SU-DHL-6 (cell line): ENCODE results near the gene ZNF430.

Experiments
- H2AFZ ChIP-seq: fragments of 200-600 bp; sonication (generic); 2 replicates; pipeline ENCODE4 v1.6.1; 2014; ENCODE audit warnings: low read depth, mild to moderate bottlenecking, moderate library complexity, mixed read lengths, antibody characterized with exemption, low read length; ENCODE audit not compliant: severe bottlenecking
- H3F3A ChIP-seq: fragments of 200-600 bp; shearing (Covaris generic); 2 replicates; pipeline ENCODE4 v1.6.0; 2016; ENCODE audit warnings: antibody characterized with exemption, mild to moderate bottlenecking; ENCODE audit not compliant: insufficient read depth
- H3K27ac ChIP-seq: fragments of 200-600 bp; sonication (generic); 2 replicates; pipeline ENCODE4 v1.5.1; 2016; ENCODE audit warnings: low read depth, mild to moderate bottlenecking, low read length, moderate library complexity, mixed read lengths
- H3K27me3 ChIP-seq: fragments of 200-600 bp; sonication (generic), shearing (Covaris generic); 2 replicates; pipeline ENCODE4 v1.6.0; 2014; ENCODE audit warnings: mild to moderate bottlenecking, low read length
- H3K36me3 ChIP-seq: fragments of 200-600 bp; sonication (generic); 2 replicates; pipeline ENCODE4 v1.6.1; 2014; ENCODE audit warnings: mild to moderate bottlenecking, low read length, mixed read lengths
- H3K4me2 ChIP-seq: fragments of 300-600, 200-600 bp; shearing (Covaris generic), sonication (generic); 2 replicates; pipeline ENCODE4 v1.6.0; 2014; ENCODE audit warnings: low read length, low read depth, mild to moderate bottlenecking; ENCODE audit not compliant: poor library complexity, severe bottlenecking
- H3K4me3 ChIP-seq: fragments of 200-600 bp; sonication (generic); 2 replicates; pipeline ENCODE4 v1.5.1; 2014; ENCODE audit warnings: antibody characterized with exemption, low read length, mild to moderate bottlenecking, mixed read lengths; ENCODE audit not compliant: insufficient read depth, poor library complexity, severe bottlenecking
- H3K79me2 ChIP-seq: fragments of 200-600 bp; sonication (generic); 2 replicates; pipeline ENCODE4 v1.6.1; 2014; ENCODE audit warnings: mild to moderate bottlenecking, low read length, moderate library complexity; ENCODE audit not compliant: insufficient read depth
- H3K9ac ChIP-seq: fragments of 200-600 bp; sonication (generic); 2 replicates; pipeline ENCODE4 v1.7.0; 2014; ENCODE audit warnings: mild to moderate bottlenecking, low read length
- H3K9me2 ChIP-seq: fragments of 200-600 bp; sonication (generic); replicated peaks from 2 replicates; pipeline ENCODE4 v1.6.1; 2014; ENCODE audit warnings: low read length; ENCODE audit not compliant: insufficient read depth
- H3K9me3 ChIP-seq: fragments of 200-600 bp; sonication (generic); 2 replicates; pipeline ENCODE4 v1.6.1; 2014; ENCODE audit warnings: low read length, mixed read lengths; ENCODE audit not compliant: insufficient read depth
- H4K20me1 ChIP-seq: fragments of 200-600 bp; sonication (generic); 2 replicates; pipeline ENCODE4 v1.6.1; 2014; ENCODE audit warnings: low read depth, mild to moderate bottlenecking, antibody characterized with exemption, low read length, moderate library complexity, mixed read lengths
- CTCF ChIP-seq: fragments of 200-600 bp; sonication (generic); IDR thresholded peaks from one replicate; pipeline ENCODE4 v1.5.1; 2017; ENCODE audit warnings: antibody characterized with exemption, mild to moderate bottlenecking, low read length, moderate library complexity; ENCODE audit not compliant: insufficient read depth, poor library complexity, severe bottlenecking
- EZH2phosphoT487 ChIP-seq: fragments of 200-600 bp; sonication (generic), shearing (Covaris generic); conservative IDR thresholded peaks from 2 replicates; pipeline ENCODE4 v1.6.1; 2018; ENCODE audit warnings: mild to moderate bottlenecking, antibody characterized with exemption, low read length, moderate library complexity, mixed read lengths

Gene ZNF430

GRCh38 chr19:21087871-21088270, 67.4 kb downstream of the ZNF430 start:
- H3K27ac ChIP-seq, result no peak overlapping the region
- H3K9me3 ChIP-seq, result no peaks in the 10 kb centered on the region
- H3K79me2 ChIP-seq, result peaks cover 21% of the 10 kb centered on the region
- H3K4me2 ChIP-seq, result no peak overlapping the region
- H3K4me3 ChIP-seq, result no peak overlapping the region
- H3F3A ChIP-seq, result no peaks in the 10 kb centered on the region
- H3K9ac ChIP-seq, result no peak overlapping the region
- H3K9me2 ChIP-seq, result no peaks in the 10 kb centered on the region
- H3K27me3 ChIP-seq, result no peaks in the 10 kb centered on the region
- H4K20me1 ChIP-seq, result no peaks in the 10 kb centered on the region
- H3K36me3 ChIP-seq, result peaks cover 15% of the 10 kb centered on the region; the same call in 1 of the 2 replicates
- no peak overlapping the region for H2AFZ ChIP-seq
- no peak for TF ChIP-seq EZH2phosphoT487
- no peak for TF ChIP-seq CTCF

- Histone ChIP-seq H3K9ac (no peak overlapping the region), H3K79me2 (peaks cover 8% of the 10 kb centered on the region; the same call in 1 of the 2 replicates), H3K27ac (no peak overlapping the region)
Observed at GRCh38 chr19:21092109-21092508, 71.7 kb downstream of the ZNF430 start.

GRCh38 chr19:21094347-21095025, 74.0 kb downstream of the ZNF430 start:
- Histone ChIP-seq H3K27ac (no peak overlapping the region), H3K79me2 (peaks cover 8% of the 10 kb centered on the region; the same call in 1 of the 2 replicates)
- no peak for TF ChIP-seq CTCF
- TF ChIP-seq EZH2phosphoT487, result no peak

More at GRCh38 chr19:21092109-21092508, 71.7 kb downstream of the ZNF430 start:
- TF ChIP-seq EZH2phosphoT487 (no peak), CTCF (no peak)
- H3K4me2 ChIP-seq, result no peak overlapping the region
- H3K4me3 ChIP-seq, result no peak overlapping the region
- no peaks in the 10 kb centered on the region for H3K27me3 ChIP-seq
- no peaks in the 10 kb centered on the region for H3K9me3 ChIP-seq
- no peaks in the 10 kb centered on the region for H3F3A ChIP-seq
- H2AFZ ChIP-seq, result no peak overlapping the region
- H4K20me1 ChIP-seq, result no peaks in the 10 kb centered on the region
- 0 out of 2 replicates have a peak, but pooled peaks cover 8% of the 10 kb centered on the region for H3K36me3 ChIP-seq
- no peaks in the 10 kb centered on the region for H3K9me2 ChIP-seq

More at GRCh38 chr19:21094347-21095025, 74.0 kb downstream of the ZNF430 start:
- H3K9ac ChIP-seq, result no peak overlapping the region
- H3K4me2 ChIP-seq, result no peak overlapping the region
- no peaks in the 10 kb centered on the region for H4K20me1 ChIP-seq
- peaks cover 2% of the 10 kb centered on the region; the same call in 1 of the 2 replicates for H3K36me3 ChIP-seq
- H3F3A ChIP-seq, result no peaks in the 10 kb centered on the region
- no peaks in the 10 kb centered on the region for H3K9me3 ChIP-seq
- no peaks in the 10 kb centered on the region for H3K9me2 ChIP-seq
- no peaks in the 10 kb centered on the region for H3K27me3 ChIP-seq
- no peak overlapping the region for H2AFZ ChIP-seq
- no peak overlapping the region for H3K4me3 ChIP-seq
